K562 (cell line): ENCODE measurements around the gene MOG. TPM values are rescaled to one million over a fixed set of nuclear protein-coding genes. Genes with fewer than 3 reads are reported as not detected.

Source experiments
- ATF2 ChIP-seq: sonication (generic); formaldehyde crosslinking; IDR thresholded peaks from 2 replicates; pipeline ENCODE4 v1.8.1; 2022; ENCODE audit warnings: missing genetic modification reagents
- BRD9 ChIP-seq: fragments of 450-650 bp; IDR thresholded peaks from 2 replicates; pipeline ENCODE4 v1.6.1; 2018; ENCODE audit warnings: low read depth; ENCODE audit not compliant: partially characterized antibody
- CAMTA2 ChIP-seq: fragments of 250-450 bp; sonication (Bioruptor Pico); conservative IDR thresholded peaks from 2 replicates; pipeline ENCODE4 v1.5.1; 2022
- DACH1 ChIP-seq: fragments of 450-650 bp; IDR thresholded peaks from 2 replicates; pipeline ENCODE4 v1.6.1; 2018; ENCODE audit not compliant: partially characterized antibody
- ELF1 ChIP-seq: fragments of 200-800 bp; sonication (Bioruptor generic); IDR thresholded peaks from 2 replicates; pipeline ENCODE4 v1.6.1; 2016; ENCODE audit warnings: missing genetic modification characterization, missing compliant biosample characterization
- FOXJ2 ChIP-seq: fragments of 200-800 bp; sonication (Bioruptor generic); IDR thresholded peaks from 2 replicates; pipeline ENCODE4 v1.6.1; 2016; ENCODE audit warnings: missing genetic modification characterization, missing compliant biosample characterization
- HBP1 ChIP-seq: fragments of 450-650 bp; formaldehyde crosslinking; IDR thresholded peaks from 2 replicates; pipeline ENCODE4 v1.4.0; 2022; ENCODE audit warnings: missing genetic modification characterization
- HIVEP1 ChIP-seq: fragments of 250-450 bp; sonication (Bioruptor Pico); IDR thresholded peaks from 2 replicates; pipeline ENCODE4 v1.4.0; 2020; ENCODE audit warnings: mild to moderate bottlenecking
- KDM4B ChIP-seq, 2 experiments: fragments of 450-650 bp in 1 of 2; sonication (generic) in 1 of 2; IDR thresholded peaks; 2 replicates each; pipeline ENCODE4 v1.6.1; 2016 to 2017; ENCODE audit warnings: borderline replicate concordance in 2 of 2, antibody characterized with exemption in 1 of 2, low read depth in 1 of 2, mild to moderate bottlenecking in 1 of 2
- MAFF ChIP-seq: IDR thresholded peaks from 2 replicates; pipeline ENCODE4 v1.6.1; 2012; ENCODE audit warnings: low read length, improper control_type of control experiment
- MLLT1 ChIP-seq, 2 experiments: fragments of 450-650 bp; IDR thresholded peaks; 2 replicates each; pipeline ENCODE4 v1.6.1; 2016
- NCOA6 ChIP-seq: fragments of 450-650 bp; IDR thresholded peaks from 2 replicates; pipeline ENCODE4 v1.6.1; 2017; ENCODE audit warnings: mild to moderate bottlenecking
- NR2C1 ChIP-seq, 2 experiments: fragments of 450-650 bp; IDR thresholded peaks; 2 replicates each; pipeline ENCODE4 v1.6.1; 2017; ENCODE audit warnings: mild to moderate bottlenecking in 2 of 2, antibody characterized with exemption in 1 of 2, inconsistent platforms in 1 of 2, missing compliant biosample characterization in 1 of 2, missing genetic modification characterization in 1 of 2
- NR4A1 ChIP-seq, 2 experiments: fragments of 250-450 bp in 1 of 2; fragments of 450-650 bp in 1 of 2; sonication (Bioruptor Pico) in 1 of 2; IDR thresholded peaks; 2 replicates each; pipeline versions ENCODE4 v1.4.0 to v1.6.1; 2016 to 2020; ENCODE audit warnings: mild to moderate bottlenecking in 2 of 2, missing compliant biosample characterization in 1 of 2, missing genetic modification characterization in 1 of 2, moderate library complexity in 1 of 2
- POLR2H ChIP-seq: IDR thresholded peaks from 2 replicates; pipeline ENCODE4 v1.6.1; 2016; ENCODE audit warnings: missing genetic modification characterization, low read depth, mild to moderate bottlenecking, control low read depth, missing compliant biosample characterization, moderate library complexity
- RBM17 ChIP-seq: fragments of 200-400 bp; formaldehyde crosslinking; IDR thresholded peaks from 2 replicates; pipeline ENCODE4 v1.6.1; 2017; ENCODE audit warnings: low read depth, mild to moderate bottlenecking, low read length, borderline replicate concordance
- RFX1 ChIP-seq: fragments of 450-650 bp; IDR thresholded peaks from 2 replicates; pipeline ENCODE4 v1.6.1; 2016; ENCODE audit warnings: mild to moderate bottlenecking, moderate library complexity
- RUNX1 ChIP-seq: sonication (generic); IDR thresholded peaks from 2 replicates; pipeline ENCODE4 v1.6.1; 2016; ENCODE audit warnings: antibody characterized with exemption, low read depth
- SMAD1 ChIP-seq: fragments of 150-350 bp; IDR thresholded peaks from 2 replicates; pipeline ENCODE4 v1.6.1; 2014; ENCODE audit warnings: low read length, low read depth; ENCODE audit not compliant: partially characterized antibody
- SMARCB1 ChIP-seq: IDR thresholded peaks from 2 replicates; pipeline ENCODE4 v1.6.1; 2011; ENCODE audit warnings: improper control_type of control experiment, low read depth; ENCODE audit not compliant: insufficient read length
- ZBTB17 ChIP-seq: fragments of 450-650 bp; formaldehyde crosslinking; IDR thresholded peaks from 2 replicates; pipeline ENCODE4 v1.4.0; 2020; ENCODE audit warnings: mild to moderate bottlenecking
- ZC3H8 ChIP-seq: fragments of 450-650 bp; IDR thresholded peaks from 2 replicates; pipeline ENCODE4 v1.6.1; 2017
- ZNF134 ChIP-seq: fragments of 250-450 bp; sonication (Bioruptor Pico); conservative IDR thresholded peaks from 2 replicates; pipeline ENCODE4 v1.4.0; 2020
- ZNF395 ChIP-seq: fragments of 200-800 bp; sonication (Bioruptor generic); IDR thresholded peaks from 2 replicates; pipeline ENCODE4 v1.6.1; 2017; ENCODE audit warnings: missing genetic modification characterization, missing compliant biosample characterization
- ZNF79 ChIP-seq: fragments of 250-450 bp; sonication (Bioruptor Pico); IDR thresholded peaks from 2 replicates; pipeline ENCODE4 v1.4.0; 2020; ENCODE audit warnings: low read depth, mild to moderate bottlenecking, moderate library complexity
- polyA plus RNA-seq, 8 experiments: library from polyadenylated mRNA; depleted of rRNA in 4 of 8; stranded (reverse) in 5 of 8; unstranded in 3 of 8; fragments of >200 nt; fragmentation: Nextera tagmentation in 2 of 8; fragmentation: Illumina TruSeq in 1 of 8; extraction: Ambion mirVana in 2 of 8; extraction: Trizol in 1 of 8; gene quantifications; 2 replicates each; pipeline versions ENCODE4 v1.2.1 to v1.2.3, GENCODE V29; 2011 to 2014; ENCODE audit warnings: inconsistent platforms in 1 of 8, missing spikeins in 1 of 8
- total RNA-seq, 7 experiments: library from RNA; depleted of rRNA in 6 of 7; stranded (reverse); fragments of >200 nt in 6 of 7; fragmentation: Illumina TruSeq in 2 of 7; extraction: Trizol in 2 of 7; gene quantifications; 2 replicates each; pipeline versions ENCODE4 v1.2.1 to v1.2.3, GENCODE V29; 2011 to 2021; ENCODE audit warnings: low replicate concordance in 1 of 7

Gene MOG
- total and polyA plus RNA-seq, 9 of the 15 experiments (the other 6 are each of a cell fraction or from before 2014, with no cell fraction given) = not detected

- no peak for TF ChIP-seq ATF2 (CRISPR knock-in tag)
- no peak for TF ChIP-seq SMARCB1
- no peak for TF ChIP-seq CAMTA2 (CRISPR knock-in tag)
- no peak for TF ChIP-seq RUNX1
- TF ChIP-seq ELF1 (tag) = no peak
- no peak for TF ChIP-seq RFX1
- peak; percentile 43; the same call in 1 of the 2 replicates for TF ChIP-seq MAFF
- TF ChIP-seq NCOA6 = no peak
- TF ChIP-seq ZC3H8 = no peak
- TF ChIP-seq SMAD1 = no peak
- TF ChIP-seq POLR2H = no peak
- peak; percentile 81; the same call in 1 of the 2 replicates for TF ChIP-seq HBP1 (CRISPR knock-in tag)
- TF ChIP-seq ZNF134 = no peak
- TF ChIP-seq MLLT1 (IDR thresholded peaks at IDR 0.05) = no peak
- TF ChIP-seq HIVEP1 (CRISPR knock-in tag) = no peak
- no peak for TF ChIP-seq DACH1
- TF ChIP-seq NR4A1 (CRISPR knock-in tag; IDR thresholded peaks at IDR 0.05) = 0 out of 2 replicates have a peak, but pooled peaks have one; percentile 28
- TF ChIP-seq NR4A1 (tag; IDR thresholded peaks at IDR 0.05) = no peak
- TF ChIP-seq NR2C1 (IDR thresholded peaks at IDR 0.05) = no peak
- TF ChIP-seq NR2C1 (tag; IDR thresholded peaks at IDR 0.05) = no peak
- TF ChIP-seq RBM17 = no peak
- no peak for TF ChIP-seq ZNF79 (CRISPR knock-in tag)
- TF ChIP-seq FOXJ2 (tag) = no peak
- no peak for TF ChIP-seq KDM4B (IDR thresholded peaks at IDR 0.05; ENCODE audit: borderline replicate concordance in 2 of 2, low read depth in 1 of 2)
- no peak for TF ChIP-seq ZNF395
- peak; percentile 48; the same call in 1 of the 2 replicates for TF ChIP-seq ZBTB17
- TF ChIP-seq BRD9 = peak; percentile 21
Measured at GRCh38 chr6:29631209-29631810, 25.6 kb upstream of the MOG start (continued).
